ENCODE data around the gene SEC31A.

The SEC31A gene

GRCh38 chr4:82798168-82799005, 92.6 kb downstream of the SEC31A start, which contains the start of gene SCD5:
SCD5 (minus strand) TSS chr4:82798796; CDS start chr4:82798537, 259 bp downstream.
- no peak for TF ChIP-seq CTCF (IDR thresholded peaks at IDR 0.05; ENCODE audit: low read depth, low read length)

GRCh38 chr4:82797405-82798111, 93.4 kb downstream of the SEC31A start:
- peak overlapping the region; percentile 71 for H3K4me3 ChIP-seq (ENCODE audit: low read depth, low read length)
- TF ChIP-seq CTCF (IDR thresholded peaks at IDR 0.05; ENCODE audit: low read depth, low read length): no peak

More at GRCh38 chr4:82798168-82799005, 92.6 kb downstream of the SEC31A start, which contains the start of gene SCD5:
- H3K4me3 ChIP-seq (ENCODE audit: low read depth, low read length): peak within 1 kb of the TSS; percentile 71

- TF ChIP-seq CTCF (IDR thresholded peaks at IDR 0.05; ENCODE audit: low read depth, low read length): no peak
- peak overlapping the region; percentile 71 for H3K4me3 ChIP-seq (ENCODE audit: low read depth, low read length)
These were observed 93.9 kb downstream of the SEC31A start for GRCh38 chr4:82797040-82797404.

- no peak for TF ChIP-seq CTCF (IDR thresholded peaks at IDR 0.05; ENCODE audit: low read depth, low read length)
- no peak overlapping the region for H3K4me3 ChIP-seq (ENCODE audit: low read depth, low read length)
These were observed 97.9 kb downstream of the SEC31A start for GRCh38 chr4:82792912-82793649.

GRCh38 chr4:82791179-82791578, 99.8 kb downstream of the SEC31A start:
- H3K4me3 ChIP-seq (ENCODE audit: low read depth, low read length): no peak overlapping the region
- TF ChIP-seq CTCF (IDR thresholded peaks at IDR 0.05; ENCODE audit: low read depth, low read length): no peak

GRCh38 chr4:82790060-82790660, 100.8 kb downstream of the SEC31A start:
- no peak overlapping the region for H3K4me3 ChIP-seq (ENCODE audit: low read depth, low read length)
- TF ChIP-seq CTCF (IDR thresholded peaks at IDR 0.05; ENCODE audit: low read depth, low read length): no peak
